ENCODE measurements around the gene PSMG3.

The PSMG3 gene

DNA sequence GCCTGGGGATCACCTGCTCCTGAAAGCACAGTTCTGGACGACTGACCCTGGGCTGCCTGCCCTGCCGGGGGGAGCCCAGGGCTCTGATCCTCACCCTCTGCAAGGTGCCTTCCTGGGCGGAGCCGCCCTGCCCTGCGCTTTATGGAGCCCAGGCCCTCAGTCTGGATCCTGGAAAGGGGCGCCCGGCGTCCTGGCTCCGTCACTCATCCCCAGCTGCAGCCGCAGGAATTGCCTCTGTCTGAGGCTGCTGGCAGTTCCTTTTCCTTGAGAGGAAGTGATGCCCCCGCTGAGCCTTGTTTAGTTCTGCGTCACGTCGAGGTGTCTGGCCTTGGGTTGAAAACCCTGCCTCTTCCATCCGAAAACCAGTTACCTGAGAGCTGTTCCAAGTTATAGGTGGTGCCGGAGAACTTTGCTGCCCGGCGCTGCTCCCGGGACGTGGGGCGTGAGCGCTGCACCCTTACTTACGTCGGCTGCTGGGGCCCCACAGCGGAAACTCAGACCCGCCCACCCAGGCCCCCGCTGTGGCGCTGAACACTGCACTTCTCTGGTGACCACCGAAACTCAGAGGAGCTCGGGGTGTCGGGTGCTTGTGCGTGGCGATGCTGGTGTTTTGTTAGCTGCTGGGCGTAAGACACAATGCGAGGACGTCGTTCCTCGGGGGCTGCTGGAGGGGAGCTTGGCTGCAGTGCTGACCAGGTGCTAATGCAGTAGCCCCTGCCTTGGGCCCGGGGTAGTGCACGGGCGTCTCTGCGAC lies 34.0 kb downstream of the PSMG3 start:
- no peak overlapping the region for H3K4me2 ChIP-seq (ENCODE audit: low read depth, low read length, poor library complexity, severe bottlenecking)
- H3K4me3 ChIP-seq (ENCODE audit: insufficient read depth, low read length, poor library complexity, severe bottlenecking), result no peak overlapping the region
- no peaks in the 10 kb centered on the region for H3K9me2 ChIP-seq (replicated peaks; ENCODE audit: insufficient read depth, low read length)
- TF ChIP-seq EZH2phosphoT487 (conservative IDR thresholded peaks at IDR 0.05; ENCODE audit: low read length), result no peak
- TF ChIP-seq, protein P1, sequence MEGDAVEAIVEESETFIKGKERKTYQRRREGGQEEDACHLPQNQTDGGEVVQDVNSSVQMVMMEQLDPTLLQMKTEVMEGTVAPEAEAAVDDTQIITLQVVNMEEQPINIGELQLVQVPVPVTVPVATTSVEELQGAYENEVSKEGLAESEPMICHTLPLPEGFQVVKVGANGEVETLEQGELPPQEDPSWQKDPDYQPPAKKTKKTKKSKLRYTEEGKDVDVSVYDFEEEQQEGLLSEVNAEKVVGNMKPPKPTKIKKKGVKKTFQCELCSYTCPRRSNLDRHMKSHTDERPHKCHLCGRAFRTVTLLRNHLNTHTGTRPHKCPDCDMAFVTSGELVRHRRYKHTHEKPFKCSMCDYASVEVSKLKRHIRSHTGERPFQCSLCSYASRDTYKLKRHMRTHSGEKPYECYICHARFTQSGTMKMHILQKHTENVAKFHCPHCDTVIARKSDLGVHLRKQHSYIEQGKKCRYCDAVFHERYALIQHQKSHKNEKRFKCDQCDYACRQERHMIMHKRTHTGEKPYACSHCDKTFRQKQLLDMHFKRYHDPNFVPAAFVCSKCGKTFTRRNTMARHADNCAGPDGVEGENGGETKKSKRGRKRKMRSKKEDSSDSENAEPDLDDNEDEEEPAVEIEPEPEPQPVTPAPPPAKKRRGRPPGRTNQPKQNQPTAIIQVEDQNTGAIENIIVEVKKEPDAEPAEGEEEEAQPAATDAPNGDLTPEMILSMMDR (IDR thresholded peaks at IDR 0.05; ENCODE audit: insufficient read depth, low read length, poor library complexity, severe bottlenecking), result no peak
- H3K27ac ChIP-seq (ENCODE audit: low read depth, low read length), result no peak overlapping the region
- H2AFZ ChIP-seq (ENCODE audit: low read depth, low read length, severe bottlenecking), result no peak overlapping the region
- no peaks in the 10 kb centered on the region for H3K9me3 ChIP-seq (ENCODE audit: insufficient read depth, low read length)
- H3K27me3 ChIP-seq (ENCODE audit: low read length), result no peaks in the 10 kb centered on the region
- H4K20me1 ChIP-seq (ENCODE audit: low read depth, low read length), result peaks cover 5% of the 10 kb centered on the region; the same call in 1 of the 2 replicates
- H3K36me3 ChIP-seq (ENCODE audit: low read length), result no peaks in the 10 kb centered on the region
- no peak overlapping the region for H3K9ac ChIP-seq (ENCODE audit: low read length)
- 0 out of 2 replicates have a peak, but pooled peaks cover 5% of the 10 kb centered on the region for H3F3A ChIP-seq (ENCODE audit: insufficient read depth)
- H3K79me2 ChIP-seq (ENCODE audit: insufficient read depth, low read length), result peaks cover 70% of the 10 kb centered on the region

GRCh38 chr7:1535100-1535458 lies 34.8 kb downstream of the PSMG3 start:
- Histone ChIP-seq H3K36me3 (ENCODE audit: low read length) (no peaks in the 10 kb centered on the region), H3K79me2 (ENCODE audit: insufficient read depth, low read length) (peaks cover 70% of the 10 kb centered on the region), H2AFZ (ENCODE audit: low read depth, low read length, severe bottlenecking) (no peak overlapping the region), H3F3A (ENCODE audit: insufficient read depth) (0 out of 2 replicates have a peak, but pooled peaks cover 5% of the 10 kb centered on the region), H3K9me2 (replicated peaks; ENCODE audit: insufficient read depth, low read length) (no peaks in the 10 kb centered on the region), H3K9me3 (ENCODE audit: insufficient read depth, low read length) (no peaks in the 10 kb centered on the region), H3K27ac (ENCODE audit: low read depth, low read length) (no peak overlapping the region), H3K4me3 (ENCODE audit: insufficient read depth, low read length, poor library complexity, severe bottlenecking) (no peak overlapping the region), H4K20me1 (ENCODE audit: low read depth, low read length) (peaks cover 5% of the 10 kb centered on the region; the same call in 1 of the 2 replicates), H3K9ac (ENCODE audit: low read length) (no peak overlapping the region), H3K27me3 (ENCODE audit: low read length) (no peaks in the 10 kb centered on the region), H3K4me2 (ENCODE audit: low read depth, low read length, poor library complexity, severe bottlenecking) (no peak overlapping the region)
- TF ChIP-seq EZH2phosphoT487 (conservative IDR thresholded peaks at IDR 0.05; ENCODE audit: low read length), result no peak
- TF ChIP-seq, protein P1 (IDR thresholded peaks at IDR 0.05; ENCODE audit: insufficient read depth, low read length, poor library complexity, severe bottlenecking), result no peak

DNA sequence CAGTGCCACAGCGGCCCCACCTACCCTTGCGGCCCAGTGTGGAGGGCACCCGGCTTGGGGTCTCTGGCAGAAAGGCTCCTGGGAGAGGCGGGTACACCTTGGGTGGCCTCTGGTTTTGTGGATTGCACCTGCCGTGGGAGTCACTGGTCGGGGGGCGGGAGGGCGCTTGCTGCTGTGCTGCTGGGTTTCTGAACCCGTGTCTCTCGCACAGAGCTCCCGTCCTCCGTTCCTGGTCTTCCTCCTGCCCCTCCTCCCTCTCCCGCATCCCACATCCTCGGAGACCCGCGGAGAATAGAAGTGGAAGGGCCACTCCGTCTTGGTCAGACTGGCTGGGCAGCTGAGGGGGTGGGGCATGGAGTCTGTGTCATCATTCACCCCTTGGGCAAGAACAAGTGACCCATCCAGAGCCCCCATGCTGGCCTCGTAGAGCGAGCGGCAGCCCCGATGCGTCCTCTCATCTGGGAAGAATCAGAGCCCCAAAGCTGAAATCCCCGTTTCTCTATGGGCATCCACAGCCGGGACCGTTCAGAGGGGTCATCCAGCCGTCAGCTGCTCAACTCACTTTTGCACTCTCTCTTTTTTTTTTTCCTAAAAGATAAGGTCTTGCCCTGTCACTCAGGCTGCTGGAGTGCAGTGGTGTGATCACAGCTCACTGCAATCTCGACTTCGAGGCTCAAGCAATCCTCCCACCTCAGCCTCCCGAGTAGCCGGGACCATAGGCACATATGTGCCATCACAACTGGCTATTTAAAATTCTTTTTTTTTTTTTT lies 35.3 kb downstream of the PSMG3 start:
- H3K36me3 ChIP-seq (ENCODE audit: low read length), result no peaks in the 10 kb centered on the region
- H3K4me2 ChIP-seq (ENCODE audit: low read depth, low read length, poor library complexity, severe bottlenecking), result no peak overlapping the region
- TF ChIP-seq, protein P1 (IDR thresholded peaks at IDR 0.05; ENCODE audit: insufficient read depth, low read length, poor library complexity, severe bottlenecking), result no peak
- TF ChIP-seq EZH2phosphoT487 (conservative IDR thresholded peaks at IDR 0.05; ENCODE audit: low read length), result no peak
- H3K9me2 ChIP-seq (replicated peaks; ENCODE audit: insufficient read depth, low read length), result no peaks in the 10 kb centered on the region
- 0 out of 2 replicates have a peak, but pooled peaks cover 5% of the 10 kb centered on the region for H3F3A ChIP-seq (ENCODE audit: insufficient read depth)
- no peak overlapping the region for H2AFZ ChIP-seq (ENCODE audit: low read depth, low read length, severe bottlenecking)
- H3K4me3 ChIP-seq (ENCODE audit: insufficient read depth, low read length, poor library complexity, severe bottlenecking), result no peak overlapping the region
- H3K79me2 ChIP-seq (ENCODE audit: insufficient read depth, low read length), result peaks cover 70% of the 10 kb centered on the region
- no peaks in the 10 kb centered on the region for H3K27me3 ChIP-seq (ENCODE audit: low read length)
- peaks cover 5% of the 10 kb centered on the region; the same call in 1 of the 2 replicates for H4K20me1 ChIP-seq (ENCODE audit: low read depth, low read length)
- H3K9me3 ChIP-seq (ENCODE audit: insufficient read depth, low read length), result no peaks in the 10 kb centered on the region
- H3K9ac ChIP-seq (ENCODE audit: low read length), result no peak overlapping the region
- no peak overlapping the region for H3K27ac ChIP-seq (ENCODE audit: low read depth, low read length)
